ENCODE results near the gene GDI1.

DNA sequence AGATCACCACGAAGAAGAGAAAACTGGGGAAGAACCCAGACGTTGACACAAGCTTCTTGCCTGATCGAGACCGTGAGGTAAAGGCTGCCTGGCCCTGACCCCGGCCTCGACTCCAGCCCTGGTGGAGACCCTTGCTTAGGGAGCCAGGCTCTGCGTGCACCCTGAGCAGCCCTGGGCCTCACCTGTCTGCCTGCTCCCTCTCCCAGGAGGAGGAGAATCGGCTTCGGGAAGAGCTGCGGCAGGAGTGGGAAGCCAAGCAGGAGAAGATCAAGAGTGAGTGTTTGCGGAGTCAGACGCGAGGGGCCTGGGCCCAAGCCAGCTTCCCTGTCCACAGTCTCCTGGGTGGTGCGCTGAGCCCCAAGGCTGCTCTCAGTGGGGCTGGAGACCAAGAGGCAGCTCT lies 11.5 kb downstream of the GDI1 start:
- TF ChIP-seq, protein P1, sequence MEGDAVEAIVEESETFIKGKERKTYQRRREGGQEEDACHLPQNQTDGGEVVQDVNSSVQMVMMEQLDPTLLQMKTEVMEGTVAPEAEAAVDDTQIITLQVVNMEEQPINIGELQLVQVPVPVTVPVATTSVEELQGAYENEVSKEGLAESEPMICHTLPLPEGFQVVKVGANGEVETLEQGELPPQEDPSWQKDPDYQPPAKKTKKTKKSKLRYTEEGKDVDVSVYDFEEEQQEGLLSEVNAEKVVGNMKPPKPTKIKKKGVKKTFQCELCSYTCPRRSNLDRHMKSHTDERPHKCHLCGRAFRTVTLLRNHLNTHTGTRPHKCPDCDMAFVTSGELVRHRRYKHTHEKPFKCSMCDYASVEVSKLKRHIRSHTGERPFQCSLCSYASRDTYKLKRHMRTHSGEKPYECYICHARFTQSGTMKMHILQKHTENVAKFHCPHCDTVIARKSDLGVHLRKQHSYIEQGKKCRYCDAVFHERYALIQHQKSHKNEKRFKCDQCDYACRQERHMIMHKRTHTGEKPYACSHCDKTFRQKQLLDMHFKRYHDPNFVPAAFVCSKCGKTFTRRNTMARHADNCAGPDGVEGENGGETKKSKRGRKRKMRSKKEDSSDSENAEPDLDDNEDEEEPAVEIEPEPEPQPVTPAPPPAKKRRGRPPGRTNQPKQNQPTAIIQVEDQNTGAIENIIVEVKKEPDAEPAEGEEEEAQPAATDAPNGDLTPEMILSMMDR (conservative IDR thresholded peaks at IDR 0.05; ENCODE audit: low read depth in 2 of 2), result no peak
- TF ChIP-seq JUNB (IDR thresholded peaks at IDR 0.05; ENCODE audit: unreplicated experiment) (no peak), EZH2 (IDR thresholded peaks at IDR 0.05; ENCODE audit: low read depth, unreplicated experiment) (no peak)
